ENCODE data around the gene SLC22A4. TPM values are rescaled to one million over a fixed set of nuclear protein-coding genes. Genes with fewer than 3 reads are reported as not detected.

Gene SLC22A4
- total RNA-seq, 1 donor from 2014 or later = 2.6 TPM

DNA sequence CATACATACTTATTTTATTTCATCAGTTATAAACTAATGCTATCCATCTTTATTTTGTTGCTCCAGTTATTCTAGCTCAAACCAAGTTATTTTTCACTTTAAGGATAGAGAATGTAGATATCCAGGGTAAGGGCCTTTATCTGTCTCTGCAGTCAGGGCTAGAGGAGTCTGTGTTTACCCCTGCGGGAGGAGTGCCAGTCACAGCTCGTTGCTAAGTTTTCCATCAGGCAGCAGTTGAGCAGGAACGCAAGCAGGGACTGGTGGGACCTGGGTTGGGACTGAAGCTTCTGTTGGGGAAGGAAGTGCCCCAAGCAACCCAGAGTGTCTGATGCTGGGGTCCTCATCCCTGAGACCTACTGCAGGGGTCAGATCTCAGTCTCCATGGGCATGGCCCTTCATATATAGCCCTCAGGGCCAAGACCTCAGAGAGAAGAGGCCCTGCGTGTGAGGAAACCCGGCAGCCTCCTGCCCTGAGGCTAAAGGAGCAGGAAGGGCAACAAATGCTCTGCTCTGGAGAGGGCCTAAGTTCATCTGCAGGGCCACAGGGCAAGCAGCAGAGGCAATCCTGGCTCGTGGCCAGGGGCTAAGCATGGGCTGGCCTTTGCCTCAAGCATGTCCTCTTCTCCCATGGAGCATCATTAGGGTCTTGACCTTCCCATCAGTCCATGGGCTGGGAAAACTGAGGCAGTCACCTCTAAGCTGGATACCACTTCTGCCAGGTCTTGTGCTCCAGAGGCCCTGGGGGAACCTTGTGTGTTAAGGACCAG is 6.6 kb downstream of the SLC22A4 start:
- DNase-seq = no peak

DNA sequence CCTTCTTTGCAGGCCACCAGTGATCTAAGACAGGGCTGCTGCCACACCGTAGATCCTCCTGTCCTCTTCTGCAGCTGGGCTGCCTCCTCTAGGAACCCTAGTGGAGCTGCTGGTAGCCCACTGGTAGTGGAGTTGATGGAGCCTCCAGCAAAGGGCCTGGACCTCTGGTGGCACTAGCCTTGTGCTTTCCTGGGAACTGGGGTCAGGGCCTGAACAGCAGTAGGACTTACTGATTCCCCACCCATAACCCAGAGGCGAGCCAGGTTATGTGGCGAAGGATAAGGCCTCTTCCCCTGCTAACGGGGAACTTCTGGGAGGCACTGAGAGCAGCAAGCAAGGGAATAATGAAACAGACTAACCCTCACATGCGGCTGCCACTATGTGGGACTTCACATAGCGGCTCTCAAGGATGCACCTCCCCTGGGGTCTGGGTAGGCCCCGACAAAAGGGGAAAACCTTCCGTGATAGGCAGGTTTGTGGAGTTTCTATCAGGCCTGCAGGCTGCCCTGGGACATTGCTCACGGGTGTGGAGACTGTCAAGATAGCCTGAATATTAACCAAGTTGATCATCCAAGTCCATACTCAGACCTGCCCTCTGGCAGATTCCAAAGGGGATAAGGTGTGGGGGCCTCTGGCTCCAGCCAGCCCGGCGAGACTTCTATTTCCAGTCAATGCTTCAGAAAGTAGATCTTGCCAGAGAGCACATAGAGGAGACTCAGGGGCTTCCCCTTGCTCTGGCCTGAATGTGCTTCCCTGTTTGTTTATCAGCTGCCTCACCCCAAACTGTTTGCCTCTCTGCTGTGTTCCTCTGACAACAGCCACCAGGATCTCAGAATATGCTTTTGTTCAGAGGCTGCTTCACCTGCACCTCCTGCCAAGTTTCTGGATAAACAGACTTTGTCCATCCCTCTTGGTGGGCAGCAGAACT is 7.4 kb downstream of the SLC22A4 start:
- DNase-seq = no peak

DNA sequence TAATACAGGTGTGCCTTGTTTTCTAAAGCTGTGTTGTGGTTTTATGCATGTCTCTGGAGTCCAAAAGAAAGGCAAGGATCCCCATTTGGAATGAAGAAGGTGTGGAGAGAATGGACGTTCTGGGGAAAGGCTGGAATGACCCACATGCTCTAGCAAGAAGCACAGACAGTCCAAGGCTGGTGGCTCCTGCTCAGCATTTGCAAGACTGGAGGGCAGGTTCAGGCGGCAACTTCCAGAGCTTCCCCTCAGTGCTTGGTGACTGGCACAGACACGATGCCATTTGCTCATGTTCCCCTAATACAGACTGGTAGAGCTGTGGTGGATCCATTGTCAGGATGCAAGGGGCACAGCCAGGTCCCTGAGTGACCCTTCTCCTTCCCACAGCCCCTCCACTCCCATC is 8.2 kb downstream of the SLC22A4 start:
- no peak for DNase-seq

DNA sequence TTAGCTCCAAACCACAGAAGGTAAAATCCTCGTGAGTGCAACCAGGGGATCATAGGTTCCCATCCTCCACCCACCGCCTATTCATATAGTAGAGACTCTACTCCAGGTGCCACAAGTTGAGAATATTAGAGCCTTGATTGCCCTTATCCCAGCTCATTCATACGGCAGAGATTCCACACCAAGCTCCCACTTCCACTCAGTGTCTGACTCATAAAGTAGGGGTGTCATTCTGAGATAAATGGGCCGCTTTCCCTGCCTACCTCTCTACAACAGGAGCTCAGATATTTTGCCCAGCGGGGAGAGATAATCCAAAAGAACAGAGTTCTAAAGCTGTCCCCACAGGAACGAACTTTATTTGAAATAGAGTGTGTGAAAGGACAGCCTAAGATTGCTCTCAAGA is 9.4 kb downstream of the SLC22A4 start:
- DNase-seq = no peak

DNA sequence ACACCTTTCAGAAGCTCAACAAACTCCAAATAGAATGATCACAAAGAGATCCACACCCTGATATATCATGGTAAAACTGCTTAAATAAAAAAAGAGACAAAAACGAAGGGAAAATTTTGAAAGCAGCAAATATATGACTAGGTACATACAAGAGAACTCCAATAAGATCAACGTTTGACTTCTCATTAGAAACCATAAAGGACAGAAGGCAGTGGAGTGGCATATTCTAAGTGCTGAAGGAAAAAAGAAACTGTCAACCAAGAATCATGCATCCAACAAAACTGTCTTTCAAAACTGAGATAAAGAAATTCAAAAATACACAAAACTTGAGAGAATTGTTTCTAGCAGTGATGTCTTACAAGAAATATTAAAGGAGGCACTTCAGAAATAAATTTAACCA is 11.2 kb downstream of the SLC22A4 start:
- no peak for DNase-seq

DNA sequence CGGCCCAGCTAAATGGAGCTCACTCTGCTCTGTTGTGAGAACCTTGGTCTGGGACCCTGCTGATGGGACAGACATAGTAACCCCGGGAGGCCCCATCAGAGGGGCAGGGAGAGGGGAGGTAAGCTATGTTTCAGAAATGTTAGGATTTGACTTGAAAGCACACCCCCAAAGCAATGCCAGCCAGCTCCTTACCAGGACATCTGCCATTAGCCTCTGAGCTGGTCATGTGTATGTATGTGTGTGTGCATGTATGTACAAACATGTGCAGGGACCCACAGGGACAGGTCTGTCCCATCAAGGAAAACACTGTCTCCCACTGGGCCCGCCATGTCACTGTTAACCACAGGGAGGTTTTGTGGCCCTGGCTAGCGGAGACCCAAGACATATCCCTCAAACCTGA is 14.5 kb downstream of the SLC22A4 start:
- no peak for DNase-seq

DNA sequence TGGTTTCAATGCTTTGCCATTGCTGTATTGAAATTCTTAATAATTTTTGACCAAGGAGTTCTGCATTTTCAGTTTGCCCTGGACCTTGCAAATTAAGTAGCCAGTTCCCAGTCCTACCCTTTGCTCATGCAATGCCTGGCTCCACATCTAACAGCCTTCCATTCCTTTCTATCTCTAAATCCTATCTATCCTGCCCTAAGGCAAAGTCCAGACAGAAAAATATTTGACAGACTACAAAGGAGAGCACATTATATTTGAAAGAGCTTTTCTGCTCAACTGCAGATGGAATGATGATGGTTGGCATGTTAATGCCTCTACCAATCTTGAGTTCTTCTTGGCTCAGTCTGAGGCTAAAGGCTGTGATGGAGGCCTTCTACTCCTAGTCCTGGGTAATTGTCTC is 15.5 kb downstream of the SLC22A4 start:
- no peak for DNase-seq

DNA sequence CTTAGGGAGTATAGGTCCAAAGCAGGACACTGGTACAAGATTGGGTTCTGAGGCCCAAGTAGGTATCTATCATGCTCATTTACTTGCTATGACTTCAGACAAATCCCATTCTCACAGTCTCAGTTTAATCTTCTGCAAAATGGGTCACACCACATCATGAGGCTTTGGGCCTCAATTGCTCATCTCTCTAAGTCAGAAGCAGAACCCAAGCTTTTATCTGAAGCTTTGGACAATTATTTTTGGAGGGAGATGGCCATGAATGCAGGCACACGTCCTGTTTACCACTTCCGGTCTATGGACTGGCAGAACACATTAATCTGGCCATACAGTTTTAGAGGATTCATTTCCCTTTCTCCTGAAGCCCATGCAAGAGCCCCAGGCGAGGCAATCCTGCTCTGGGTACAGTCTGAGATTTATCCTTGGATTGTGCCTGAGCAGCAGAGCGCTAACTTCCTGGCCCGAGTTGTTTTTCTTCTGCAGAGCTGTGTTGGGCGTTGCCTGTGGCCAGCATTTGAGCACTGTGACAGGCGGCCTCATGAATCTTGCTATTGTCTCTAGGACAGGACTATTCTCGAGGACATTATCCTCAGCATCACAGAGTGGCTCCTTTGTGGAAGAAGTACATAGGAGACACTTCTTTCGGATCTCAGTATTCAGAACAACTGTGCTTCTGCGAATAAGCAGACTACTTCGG is 16.1 kb downstream of the SLC22A4 start:
- no peak for DNase-seq

DNA sequence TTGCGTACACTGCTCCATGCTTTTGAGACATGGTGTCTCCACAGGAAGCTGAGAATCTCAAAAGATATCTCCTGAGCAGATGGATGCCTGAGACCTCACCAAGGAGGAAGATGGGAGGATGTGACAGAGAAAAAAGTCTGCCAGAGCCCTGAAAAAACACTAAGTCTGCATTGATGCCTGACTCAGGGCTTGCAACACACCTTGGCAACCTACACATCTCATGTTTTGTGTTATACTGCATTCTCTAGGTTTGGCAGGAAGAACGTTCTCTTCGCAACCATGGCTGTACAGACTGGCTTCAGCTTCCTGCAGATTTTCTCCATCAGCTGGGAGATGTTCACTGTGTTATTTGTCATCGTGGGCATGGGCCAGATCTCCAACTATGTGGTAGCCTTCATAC is 19.2 kb downstream of the SLC22A4 start:
- DNase-seq = no peak

DNA sequence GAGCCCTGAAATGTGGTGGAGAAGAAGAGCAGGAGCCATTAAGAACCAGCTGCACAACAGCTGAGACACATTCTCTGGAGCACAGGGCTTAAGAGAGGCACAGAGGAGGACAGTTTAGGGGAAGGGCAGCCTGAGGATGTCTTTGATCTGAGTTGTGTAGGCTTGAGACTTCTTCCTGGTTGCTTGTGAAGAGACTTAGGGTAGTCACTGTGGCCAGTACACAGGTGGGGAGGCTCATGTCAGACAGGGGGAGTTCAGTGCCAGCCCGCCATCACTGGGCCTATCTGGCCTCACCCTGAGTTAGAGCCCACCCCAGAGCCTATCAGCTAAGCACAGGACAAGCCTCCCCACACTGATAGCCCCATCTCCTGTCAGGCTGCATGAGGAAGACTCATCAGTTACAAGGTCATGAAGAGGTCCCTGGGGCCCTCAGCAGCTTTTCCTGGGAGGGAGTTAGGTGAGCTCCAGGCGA is 19.8 kb downstream of the SLC22A4 start:
- DNase-seq = peak; percentile 40

DNA sequence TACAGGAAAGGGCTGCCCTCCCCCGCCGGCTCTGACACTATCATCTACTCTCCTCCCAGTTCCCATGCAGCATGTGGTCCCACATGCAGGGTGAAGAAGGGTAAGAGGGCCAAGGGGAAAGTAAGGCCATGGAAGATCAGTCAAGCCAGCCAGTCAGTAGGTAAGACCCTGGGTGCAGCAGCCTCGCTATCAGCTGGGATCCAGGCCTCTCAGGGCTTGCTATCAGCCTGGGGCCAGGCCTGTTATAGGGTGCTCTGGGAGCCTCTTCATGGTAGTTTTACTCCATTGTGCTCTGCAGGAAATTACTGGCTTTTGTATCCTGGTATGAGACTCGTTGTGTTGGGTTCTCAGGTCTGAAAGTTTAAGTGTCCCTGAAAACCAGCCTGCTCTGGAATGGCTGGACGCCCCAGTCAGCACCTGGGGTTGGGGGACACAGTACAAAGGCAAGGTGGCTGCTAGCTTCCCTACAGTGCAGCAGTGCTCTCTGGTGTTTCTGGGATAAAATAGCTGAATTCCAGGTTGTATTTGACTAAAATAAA is 21.4 kb downstream of the SLC22A4 start:
- DNase-seq = no peak

DNA sequence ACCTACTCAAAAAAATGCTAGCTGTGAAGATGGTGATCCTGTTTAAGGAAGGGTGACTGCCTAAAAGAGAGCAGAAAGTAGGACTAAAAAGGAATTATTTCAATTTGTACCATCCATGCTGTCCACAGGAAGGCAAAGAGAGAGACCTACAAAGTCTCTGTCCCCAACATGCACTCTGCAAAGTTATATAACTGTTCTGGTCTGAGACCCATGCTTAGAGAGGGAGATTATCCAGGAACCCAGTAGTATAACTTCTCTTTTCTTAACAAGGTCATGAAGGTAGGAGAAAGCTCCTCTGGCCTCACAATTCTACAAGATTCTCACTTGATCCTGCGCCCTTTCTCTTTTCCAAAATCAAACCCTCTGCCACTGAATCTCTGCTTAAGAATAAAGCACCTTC is 25.8 kb downstream of the SLC22A4 start:
- no peak for DNase-seq

DNA sequence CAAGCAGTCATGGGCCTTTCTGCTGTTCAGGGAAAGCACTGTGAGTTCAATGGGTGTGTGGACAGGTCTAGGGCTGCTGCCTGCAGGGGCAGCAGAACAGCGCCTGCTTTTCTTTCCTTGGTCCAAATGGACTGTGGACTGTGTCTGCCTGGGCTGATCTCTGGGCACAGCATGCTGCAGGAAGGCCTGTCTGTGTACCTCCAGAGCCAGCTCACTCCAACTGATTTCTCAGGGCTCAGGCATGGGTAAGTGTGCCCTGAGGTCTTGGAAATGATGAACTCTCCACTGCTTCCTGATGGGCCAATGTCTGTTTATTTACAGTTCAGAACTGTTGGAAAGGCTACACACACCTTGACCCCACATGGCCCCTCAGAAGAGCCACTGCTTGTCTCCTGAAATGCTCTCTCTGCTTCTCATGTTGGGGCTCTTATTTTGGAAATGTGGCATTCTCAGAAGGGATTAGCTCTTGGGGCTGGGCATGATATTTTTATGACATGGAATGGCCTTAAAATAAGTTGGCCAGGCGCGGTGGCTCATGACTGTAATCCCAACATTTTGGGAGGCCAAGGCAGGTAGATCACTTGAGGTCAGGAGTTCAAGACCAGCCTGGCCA is 27.0 kb downstream of the SLC22A4 start:
- DNase-seq = no peak

DNA sequence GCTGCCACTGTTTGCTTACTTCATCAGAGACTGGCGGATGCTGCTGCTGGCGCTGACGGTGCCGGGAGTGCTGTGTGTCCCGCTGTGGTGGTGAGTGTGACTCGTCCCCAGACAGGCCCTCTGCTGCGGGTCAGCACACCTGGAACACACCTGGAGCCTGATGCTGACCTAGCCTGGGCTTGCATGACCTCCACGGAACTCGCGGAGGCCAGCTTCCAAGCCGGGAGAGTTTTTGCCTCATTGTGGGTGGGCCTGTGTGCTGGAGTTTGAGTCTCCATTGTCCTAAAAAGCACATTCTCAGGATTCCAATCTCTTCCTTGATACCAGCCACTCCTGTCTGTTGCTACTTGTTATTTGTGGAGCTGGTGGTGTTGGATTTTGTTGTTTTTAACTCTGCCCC is 28.1 kb downstream of the SLC22A4 start:
- no peak for DNase-seq

DNA sequence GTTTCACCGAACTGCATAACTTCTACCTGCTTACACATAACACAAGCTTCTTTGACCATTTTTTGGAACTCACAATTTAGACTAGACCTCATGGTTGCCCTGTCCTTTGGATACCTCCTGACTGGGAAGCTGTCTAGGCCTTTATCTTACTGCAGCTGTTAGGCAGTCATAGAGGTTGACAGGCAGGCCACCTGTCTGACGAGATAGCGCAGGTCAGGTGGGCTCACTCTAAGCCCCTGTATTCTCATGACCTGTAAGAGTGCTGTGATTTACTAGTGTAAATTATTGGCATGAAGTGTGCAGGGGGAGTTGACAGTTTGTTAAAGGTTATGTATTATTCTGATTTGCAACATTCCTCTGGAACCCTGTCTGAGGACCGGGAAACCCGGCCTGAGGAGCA is 29.0 kb downstream of the SLC22A4 start:
- no peak for DNase-seq

DNA sequence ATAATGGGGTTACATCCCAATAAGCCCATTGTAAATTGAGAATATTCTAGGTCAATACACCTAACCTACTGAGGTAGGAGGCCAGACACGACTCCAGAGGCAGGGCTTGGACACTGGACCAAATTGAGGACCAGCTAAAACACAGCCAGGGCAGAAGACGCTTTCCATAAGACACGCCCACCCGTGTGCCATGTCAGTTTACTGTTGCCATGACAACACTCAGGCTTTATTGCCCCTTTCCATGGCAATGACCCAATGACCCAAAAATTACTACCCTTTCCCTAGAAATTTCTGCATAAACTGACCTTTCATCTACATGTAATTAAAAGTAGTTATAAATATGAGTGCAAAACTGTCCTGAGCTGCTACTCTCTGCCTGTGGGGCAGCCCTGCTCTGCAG is 31.5 kb downstream of the SLC22A4 start:
- no peak for DNase-seq

DNA sequence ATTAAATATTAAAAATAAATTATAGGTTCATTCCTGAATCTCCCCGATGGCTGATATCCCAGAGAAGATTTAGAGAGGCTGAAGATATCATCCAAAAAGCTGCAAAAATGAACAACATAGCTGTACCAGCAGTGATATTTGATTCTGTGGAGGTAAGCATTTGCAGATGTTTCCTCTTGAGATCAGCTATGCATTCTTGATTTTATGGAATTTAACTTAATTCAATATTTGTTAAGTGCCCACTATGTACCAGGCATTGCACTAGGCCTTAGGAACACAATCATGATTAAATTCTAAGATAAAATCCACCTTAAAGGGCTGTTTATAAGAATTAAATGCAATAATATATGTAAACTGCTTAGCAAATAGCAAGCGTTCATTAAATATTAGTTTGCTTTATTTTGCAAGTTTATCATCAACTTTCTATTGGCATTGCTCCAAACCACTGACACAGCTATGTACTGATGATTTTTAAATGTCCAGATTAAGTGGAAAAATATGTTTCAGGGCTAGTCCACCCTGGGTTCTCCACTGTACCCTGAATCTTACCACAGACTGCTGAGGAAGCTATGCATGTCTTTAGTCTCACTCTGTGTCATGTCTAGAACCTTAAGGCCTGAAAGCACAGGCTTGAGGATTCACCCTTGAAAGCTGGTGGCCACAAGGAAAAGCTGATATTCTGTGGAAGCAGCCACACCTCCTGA is 33.2 kb downstream of the SLC22A4 start:
- peak; percentile 22 for DNase-seq

DNA sequence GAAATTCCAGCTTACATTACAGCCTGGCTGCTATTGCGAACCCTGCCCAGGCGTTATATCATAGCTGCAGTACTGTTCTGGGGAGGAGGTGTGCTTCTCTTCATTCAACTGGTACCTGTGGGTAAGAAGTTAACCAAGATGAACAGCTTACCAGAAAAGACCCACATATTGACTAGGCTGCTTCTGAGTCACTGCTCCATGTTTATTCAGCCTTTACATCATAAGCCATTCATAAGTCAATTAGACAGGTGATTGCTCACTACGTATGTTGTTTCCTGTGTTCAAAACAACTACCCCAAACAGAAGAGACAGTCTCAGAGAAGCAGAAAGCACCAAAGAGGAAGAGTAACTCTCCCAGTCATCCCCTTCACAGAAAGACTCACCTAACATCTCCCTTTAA is 40.6 kb downstream of the SLC22A4 start:
- no peak for DNase-seq

DNA sequence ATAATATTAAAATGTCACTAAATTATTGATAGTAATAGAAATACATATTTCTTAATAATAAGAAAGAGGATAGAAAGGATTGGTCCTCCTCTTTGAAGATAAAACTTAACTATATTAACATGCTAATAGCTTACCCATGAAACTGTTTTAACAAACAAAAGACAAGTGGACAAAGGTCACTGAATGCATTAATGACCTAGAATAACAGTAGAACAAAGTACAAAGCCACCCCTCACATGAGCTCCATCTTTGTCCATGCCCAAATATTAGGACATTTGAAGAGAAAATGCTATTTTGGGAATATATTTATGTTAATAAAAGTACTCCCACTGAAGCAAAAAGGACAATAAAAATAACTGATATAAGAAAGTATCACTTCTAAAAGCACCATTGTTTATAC is 41.2 kb downstream of the SLC22A4 start:
- DNase-seq = no peak

DNA sequence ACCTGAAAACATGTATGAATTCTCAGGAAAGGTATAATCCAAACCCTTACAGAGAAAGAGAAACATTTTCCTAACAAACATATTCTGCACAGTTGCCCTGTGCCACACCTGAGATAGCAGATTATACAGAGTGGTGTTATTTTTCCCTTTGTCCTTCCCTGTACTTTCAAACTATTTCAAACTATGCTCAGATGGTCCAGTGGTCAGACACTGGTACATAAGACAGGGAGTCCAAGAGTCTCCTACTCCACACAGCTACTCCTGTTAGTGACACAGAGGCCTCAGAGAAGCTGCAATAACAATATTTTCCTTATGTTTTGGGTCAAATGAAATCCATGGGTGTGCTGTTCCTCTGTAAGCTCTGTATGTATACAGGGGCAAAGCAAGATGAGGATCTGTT is 45.3 kb downstream of the SLC22A4 start:
- no peak for DNase-seq

Data from skin of body (tissue), 2 donors.